ENCODE data around the gene ATP10B.

Gene ATP10B

GRCh38 chr5:160635663-160636062 is 216.3 kb downstream of the ATP10B start:
- TF ChIP-seq ZFX (IDR thresholded peaks at IDR 0.05) = no peak
- TF ChIP-seq, protein P1, sequence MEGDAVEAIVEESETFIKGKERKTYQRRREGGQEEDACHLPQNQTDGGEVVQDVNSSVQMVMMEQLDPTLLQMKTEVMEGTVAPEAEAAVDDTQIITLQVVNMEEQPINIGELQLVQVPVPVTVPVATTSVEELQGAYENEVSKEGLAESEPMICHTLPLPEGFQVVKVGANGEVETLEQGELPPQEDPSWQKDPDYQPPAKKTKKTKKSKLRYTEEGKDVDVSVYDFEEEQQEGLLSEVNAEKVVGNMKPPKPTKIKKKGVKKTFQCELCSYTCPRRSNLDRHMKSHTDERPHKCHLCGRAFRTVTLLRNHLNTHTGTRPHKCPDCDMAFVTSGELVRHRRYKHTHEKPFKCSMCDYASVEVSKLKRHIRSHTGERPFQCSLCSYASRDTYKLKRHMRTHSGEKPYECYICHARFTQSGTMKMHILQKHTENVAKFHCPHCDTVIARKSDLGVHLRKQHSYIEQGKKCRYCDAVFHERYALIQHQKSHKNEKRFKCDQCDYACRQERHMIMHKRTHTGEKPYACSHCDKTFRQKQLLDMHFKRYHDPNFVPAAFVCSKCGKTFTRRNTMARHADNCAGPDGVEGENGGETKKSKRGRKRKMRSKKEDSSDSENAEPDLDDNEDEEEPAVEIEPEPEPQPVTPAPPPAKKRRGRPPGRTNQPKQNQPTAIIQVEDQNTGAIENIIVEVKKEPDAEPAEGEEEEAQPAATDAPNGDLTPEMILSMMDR (conservative IDR thresholded peaks at IDR 0.05) = no peak
- H3K27ac ChIP-seq = no peak overlapping the region

DNA sequence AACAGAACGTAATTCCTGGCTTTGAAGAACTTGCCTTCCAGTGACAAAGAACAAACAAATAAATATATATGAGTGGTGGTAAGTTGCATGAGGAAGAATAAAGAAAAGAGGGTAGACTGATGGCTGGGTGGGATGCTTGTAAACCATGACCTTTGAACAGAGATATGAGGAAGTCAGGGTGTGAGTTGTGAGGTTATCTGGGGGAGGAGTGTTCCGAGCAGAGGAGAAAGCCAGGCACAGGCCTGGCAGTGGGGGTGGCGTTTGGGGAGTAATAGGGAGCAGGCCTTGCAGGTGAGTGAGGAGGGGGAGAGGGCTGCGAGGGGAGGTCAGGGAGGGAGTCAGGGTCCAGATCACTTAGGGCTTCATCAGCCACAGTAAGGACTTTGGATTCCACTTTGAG is 217.0 kb downstream of the ATP10B start:
- TF ChIP-seq, protein P1 (conservative IDR thresholded peaks at IDR 0.05) = no peak
- TF ChIP-seq ZFX (IDR thresholded peaks at IDR 0.05) = no peak

DNA sequence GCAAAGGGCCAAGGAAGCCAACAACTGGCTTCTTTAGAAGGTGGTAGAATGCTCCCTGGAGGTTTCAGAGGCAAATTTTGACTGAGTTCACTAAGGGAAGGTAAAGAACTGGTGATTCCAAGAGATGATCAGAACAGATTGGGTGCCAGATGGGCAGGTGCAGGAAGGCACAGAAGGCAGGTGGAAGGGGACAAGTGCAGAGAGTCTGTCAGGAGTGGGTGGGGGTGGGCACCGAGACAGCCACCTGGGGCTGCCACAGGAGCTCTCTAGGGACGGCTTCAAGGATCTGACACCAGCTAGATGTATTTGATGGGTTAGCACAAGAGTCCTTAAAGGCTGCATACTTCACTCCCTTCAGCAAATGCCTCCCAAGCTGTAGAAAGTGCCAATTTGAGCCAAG is 223.0 kb downstream of the ATP10B start:
- TF ChIP-seq, protein P1 (conservative IDR thresholded peaks at IDR 0.05) = no peak
- TF ChIP-seq ZFX (IDR thresholded peaks at IDR 0.05) = no peak

More for the DNA sequence above, 217.0 kb downstream of the ATP10B start:
- H3K27ac ChIP-seq = no peak overlapping the region

GRCh38 chr5:160628619-160628968 is 223.4 kb downstream of the ATP10B start:
- TF ChIP-seq, protein P1 (conservative IDR thresholded peaks at IDR 0.05) = no peak
- no peak for TF ChIP-seq ZFX (IDR thresholded peaks at IDR 0.05)
- no peak overlapping the region for H3K27ac ChIP-seq

More for the DNA sequence above, 223.0 kb downstream of the ATP10B start:
- H3K27ac ChIP-seq = no peak overlapping the region

- H3K27ac ChIP-seq = no peak overlapping the region
- no peak for TF ChIP-seq ZFX (IDR thresholded peaks at IDR 0.05)
- TF ChIP-seq, protein P1 (conservative IDR thresholded peaks at IDR 0.05) = no peak
These were observed 223.9 kb downstream of the ATP10B start for GRCh38 chr5:160627921-160628618.

DNA sequence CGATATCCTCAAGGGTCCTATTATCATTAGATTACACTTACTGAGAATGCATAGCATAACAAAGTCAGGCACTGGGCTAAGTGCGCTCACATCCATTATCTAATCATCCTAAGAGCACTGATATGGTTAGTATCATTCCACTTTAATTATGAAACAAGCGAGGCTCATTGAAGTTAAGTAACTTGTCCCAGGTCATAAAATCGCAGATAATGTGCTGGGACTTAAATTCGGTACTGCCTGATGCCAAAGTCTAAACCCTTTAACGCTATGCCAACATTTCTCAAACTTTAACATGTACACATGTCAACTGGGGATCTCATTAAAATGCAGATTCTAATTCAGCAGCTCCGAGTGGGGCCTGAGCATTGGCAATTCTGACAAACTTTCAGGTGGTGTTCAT is 225.7 kb downstream of the ATP10B start:
- no peak overlapping the region for H3K27ac ChIP-seq
- TF ChIP-seq ZFX (IDR thresholded peaks at IDR 0.05) = no peak
- TF ChIP-seq, protein P1 (conservative IDR thresholded peaks at IDR 0.05) = no peak

- TF ChIP-seq ZFX (IDR thresholded peaks at IDR 0.05) = no peak
- TF ChIP-seq, protein P1 (conservative IDR thresholded peaks at IDR 0.05) = no peak
- H3K27ac ChIP-seq = no peak overlapping the region
These were observed 230.5 kb downstream of the ATP10B start for GRCh38 chr5:160621526-160621925.
